ENCODE data around the gene ADORA3.

The ADORA3 gene

GRCh38 chr1:111507411-111508201 is 4.2 kb upstream of the ADORA3 start:
- peak; percentile 49 for DNase-seq (ENCODE audit: low spot score)

GRCh38 chr1:111506561-111506960 is 3.1 kb upstream of the ADORA3 start:
- no peak for DNase-seq (ENCODE audit: low spot score)

GRCh38 chr1:111505641-111506119 is 2.2 kb upstream of the ADORA3 start:
- DNase-seq (ENCODE audit: low spot score), result no peak

GRCh38 chr1:111504097-111504496 is 664 bp upstream of the ADORA3 start:
- DNase-seq (ENCODE audit: low spot score), result no peak

GRCh38 chr1:111501645-111502044 is 1.8 kb downstream of the ADORA3 start:
- no peak for DNase-seq (ENCODE audit: low spot score)

GRCh38 chr1:111499026-111499785 is 4.2 kb downstream of the ADORA3 start:
- no peak for DNase-seq (ENCODE audit: low spot score)

GRCh38 chr1:111497592-111497991 is 5.8 kb downstream of the ADORA3 start:
- DNase-seq (ENCODE audit: low spot score), result no peak

GRCh38 chr1:111496398-111496797 is 7.0 kb downstream of the ADORA3 start:
- DNase-seq (ENCODE audit: low spot score), result no peak

GRCh38 chr1:111491070-111491469 is 12.4 kb downstream of the ADORA3 start:
- DNase-seq (ENCODE audit: low spot score), result no peak

- DNase-seq (ENCODE audit: low spot score), result no peak
Observed at GRCh38 chr1:111490220-111490619, 13.2 kb downstream of the ADORA3 start.

GRCh38 chr1:111489604-111490003 is 13.8 kb downstream of the ADORA3 start:
- no peak for DNase-seq (ENCODE audit: low spot score)

- DNase-seq (ENCODE audit: low spot score), result no peak
Observed at GRCh38 chr1:111488669-111489068, 14.8 kb downstream of the ADORA3 start.

- DNase-seq (ENCODE audit: low spot score), result no peak
Observed at GRCh38 chr1:111487133-111487532, 16.3 kb downstream of the ADORA3 start.

GRCh38 chr1:111486431-111486830 is 17.0 kb downstream of the ADORA3 start:
- no peak for DNase-seq (ENCODE audit: low spot score)

- no peak for DNase-seq (ENCODE audit: low spot score)
Observed at GRCh38 chr1:111484391-111485026, 18.9 kb downstream of the ADORA3 start.

- no peak for DNase-seq (ENCODE audit: low spot score)
Observed at GRCh38 chr1:111483876-111484275, 19.6 kb downstream of the ADORA3 start.

- DNase-seq (ENCODE audit: low spot score), result peak; percentile 32
Observed at GRCh38 chr1:111483166-111483565, 20.3 kb downstream of the ADORA3 start.

GRCh38 chr1:111481387-111482221 is 21.8 kb downstream of the ADORA3 start:
- peak; percentile 84 for DNase-seq (ENCODE audit: low spot score)

- no peak for DNase-seq (ENCODE audit: low spot score)
Observed at GRCh38 chr1:111480674-111481073, 22.8 kb downstream of the ADORA3 start.

GRCh38 chr1:111476761-111477309 is 26.6 kb downstream of the ADORA3 start:
- no peak for DNase-seq (ENCODE audit: low spot score)

- no peak for DNase-seq (ENCODE audit: low spot score)
Observed at GRCh38 chr1:111476214-111476613, 27.2 kb downstream of the ADORA3 start.

- DNase-seq (ENCODE audit: low spot score), result no peak
Observed at GRCh38 chr1:111475701-111476100, 27.7 kb downstream of the ADORA3 start.

Data from GM03348 (cell line).